Panc1 (cell line): ENCODE results near the gene TRIM14. TPM values are rescaled to one million over a fixed set of nuclear protein-coding genes. Genes with fewer than 3 reads are reported as not detected.

ENCODE experiments used
- ATAC-seq: fragments of 200-7000 bp; cut with Tn5 transposase; 2 replicates; pipeline ENCODE4 v1.9.1; 2020; ENCODE audit warnings: mild to moderate bottlenecking, moderate library complexity
- BruUV-seq: library from RNA; stranded (reverse); fragments of 400-500 nt; replicated peaks from 2 replicates; lab custom pipeline; 2021; lab: Mats Ljungman, UMichigan
- CTCF ChIA-PET: fragments of 300-600 bp; sonication (Branson Sonifier 250); formaldehyde crosslinking; loops from one replicate; lab custom pipeline; 2022; ENCODE audit warnings: antibody characterized with exemption; lab: Charles Lee
- POLR2A ChIA-PET: fragments of 300-600 bp; sonication (Branson Sonifier 250); formaldehyde crosslinking; loops from one replicate; lab custom pipeline; 2022; ENCODE audit warnings: antibody characterized with exemption; lab: Charles Lee
- DNase-seq: peaks from one replicate; pipeline ENCODE4 v3.0.0-alpha.2; 2010; ENCODE audit warnings: low read depth, low spot score
- H3K27ac ChIP-seq: 2 replicates; pipeline ENCODE4 v1.5.1; 2011; ENCODE audit warnings: mild to moderate bottlenecking, low read length, inconsistent platforms
- H3K27me3 ChIP-seq: fragments of 200-500 bp; sonication (Bioruptor generic); 2 replicates; pipeline ENCODE4 v1.6.0; 2014; ENCODE audit warnings: low read length, inconsistent platforms; ENCODE audit not compliant: control insufficient read depth, insufficient read depth
- H3K36me3 ChIP-seq: fragments of 200-500 bp; sonication (Bioruptor generic); 2 replicates; pipeline ENCODE4 v1.5.1; 2014; ENCODE audit warnings: inconsistent platforms, mild to moderate bottlenecking, low read length, moderate library complexity; ENCODE audit not compliant: control insufficient read depth, insufficient read depth
- H3K4me1 ChIP-seq: 2 replicates; pipeline ENCODE4 v1.5.1; 2011; ENCODE audit warnings: inconsistent platforms, mild to moderate bottlenecking, low read length, moderate library complexity; ENCODE audit not compliant: control insufficient read depth, insufficient read depth
- H3K4me3 ChIP-seq, 2 experiments: 2 replicates each; pipeline ENCODE4 v1.5.1; 2011 to 2012; ENCODE audit warnings: low read depth in 2 of 2, low read length in 2 of 2, mild to moderate bottlenecking in 2 of 2, inconsistent platforms in 1 of 2, moderate library complexity in 1 of 2
- H3K9me3 ChIP-seq: fragments of 200-500 bp; sonication (Bioruptor generic); 2 replicates; pipeline ENCODE4 v1.5.1; 2014; ENCODE audit warnings: low read depth, mild to moderate bottlenecking, inconsistent platforms, low read length, moderate library complexity; ENCODE audit not compliant: control insufficient read depth, insufficient read depth
- CTCF ChIP-seq: fragments of 450-650 bp; IDR thresholded peaks from 2 replicates; pipeline ENCODE4 v1.5.1; 2017; ENCODE audit warnings: mild to moderate bottlenecking
- POLR2AphosphoS5 ChIP-seq: IDR thresholded peaks from 2 replicates; pipeline ENCODE4 v1.6.1; 2012; ENCODE audit warnings: mild to moderate bottlenecking, low read depth, low read length, moderate library complexity
- REST ChIP-seq, 2 experiments: IDR thresholded peaks; 2 replicates each; pipeline ENCODE4 v1.6.1; 2011 to 2012; ENCODE audit warnings: low read depth in 2 of 2, control low read depth in 1 of 2, low read length in 1 of 2, mild to moderate bottlenecking in 1 of 2, moderate library complexity in 1 of 2; ENCODE audit not compliant: insufficient read depth in 1 of 2
- SIN3A ChIP-seq: IDR thresholded peaks from 2 replicates; pipeline ENCODE4 v1.6.1; 2012; ENCODE audit warnings: low read depth, mild to moderate bottlenecking, low read length, moderate library complexity, borderline replicate concordance; ENCODE audit not compliant: insufficient read depth
- TCF7L2 ChIP-seq: IDR thresholded peaks from 2 replicates; pipeline ENCODE4 v1.6.1; 2011; ENCODE audit warnings: mild to moderate bottlenecking, low read depth, low read length, inconsistent platforms
- in situ Hi-C: cut with HindIII; loops from 2 replicates; pipeline ENCODE4 v1.10.0; 2016; ENCODE audit warnings: low sequenced_read_pairs, low pct_unique_long_range_greater_than_20kb
- intact Hi-C: fragments of 100-400 bp; cut with micrococcal nuclease; formaldehyde crosslinking; loops from one replicate; pipeline ENCODE4 v1.10.0; 2022; ENCODE audit not compliant: unreplicated experiment
- total RNA-seq: library from RNA; stranded (reverse); gene quantifications from one replicate; pipeline ENCODE4 v1.2.1, GENCODE V29; 2021; ENCODE audit not compliant: unreplicated experiment

Gene TRIM14
- total RNA-seq, 1 experiment from 2014 or later: 9.7 TPM

GRCh38 chr9:98031169-98031568 lies 87.9 kb downstream of the TRIM14 start:
- in situ Hi-C loops (no loop called here), intact Hi-C loops (loop anchor here (10.0 kb wide), 1 partner anchor 106 kb away; the partner anchor contains the start of gene TRMO)
- no peak for ATAC-seq
- Histone ChIP-seq H3K4me3 (no peak overlapping the region), H3K9me3 (no peaks in the 10 kb centered on the region), H3K27me3 (no peaks in the 10 kb centered on the region), H3K36me3 (no peaks in the 10 kb centered on the region), H3K4me1 (no peaks in the 10 kb centered on the region), H3K27ac (no peak overlapping the region)
- BruUV-seq: no TSS peak
- ChIA-PET POLR2A (no interaction called here), CTCF (no interaction called here)
- DNase-seq: no peak
- TF ChIP-seq POLR2AphosphoS5: no peak
- TF ChIP-seq SIN3A: no peak
- TF ChIP-seq TCF7L2: no peak
- no peak for TF ChIP-seq REST (IDR thresholded peaks at IDR 0.05; ENCODE audit: insufficient read depth in 1 of 2, low read depth in 2 of 2, low read length in 1 of 2)
- no peak for TF ChIP-seq CTCF

GRCh38 chr9:98024702-98025101 lies 94.3 kb downstream of the TRIM14 start:
- Histone ChIP-seq H3K4me1 (no peaks in the 10 kb centered on the region), H3K27me3 (no peaks in the 10 kb centered on the region), H3K9me3 (no peaks in the 10 kb centered on the region), H3K27ac (no peak overlapping the region), H3K36me3 (no peaks in the 10 kb centered on the region; the same call in 1 of the 2 replicates), H3K4me3 (no peak overlapping the region)
- DNase-seq: no peak
- TF ChIP-seq SIN3A: no peak
- TF ChIP-seq POLR2AphosphoS5: no peak
- TF ChIP-seq CTCF: no peak
- TF ChIP-seq REST (IDR thresholded peaks at IDR 0.05; ENCODE audit: insufficient read depth in 1 of 2, low read depth in 2 of 2, low read length in 1 of 2): no peak
- TF ChIP-seq TCF7L2: no peak
- BruUV-seq: no TSS peak
- ATAC-seq: no peak
- in situ Hi-C loops: no loop called here
- intact Hi-C loops: no loop called here
- POLR2A ChIA-PET: no interaction called here
- CTCF ChIA-PET: no interaction called here
